Activated T-cell treated with anti-CD3 and anti-CD28 coated beads, Interleukin-2, amount 50 U/mL, for 72 hours (primary cell): ENCODE measurements around the gene CRYBA4. TPM values are rescaled to one million over a fixed set of nuclear protein-coding genes. Genes with fewer than 3 reads are reported as not detected.

Source experiments
- ATAC-seq, 2 donors: fragments of 150-1000 bp; cut with Tn5 transposase; replicated peaks in 1 of 2; 2 replicates each; pipeline ENCODE4 v1.10.0; 2021; ENCODE audit warnings: moderate library complexity in 2 of 2, mild to moderate bottlenecking in 1 of 2
- DNase-seq, 2 donors: peaks; one replicate each; pipeline ENCODE4 v3.0.0; 2021 to 2022; ENCODE audit warnings: mixed read lengths in 1 of 2
- H3K27ac Mint-ChIP-seq: one replicate; pipeline ENCODE4 v1.8.0; 2022; ENCODE audit warnings: mild to moderate bottlenecking, moderate library complexity, mixed read lengths
- H3K27me3 Mint-ChIP-seq: one replicate; pipeline ENCODE4 v1.8.0; 2022; ENCODE audit warnings: low read depth, mixed read lengths
- H3K36me3 Mint-ChIP-seq, 2 donors: one replicate each; pipeline ENCODE4 v1.8.0; 2022; ENCODE audit warnings: mixed read lengths in 2 of 2, mild to moderate bottlenecking in 1 of 2; ENCODE audit not compliant: insufficient read depth in 2 of 2
- H3K4me1 Mint-ChIP-seq: one replicate; pipeline ENCODE4 v1.8.0; 2022; ENCODE audit warnings: low read depth, mixed read lengths
- H3K4me3 Mint-ChIP-seq, 2 donors: one replicate each; pipeline ENCODE4 v1.8.0; 2022; ENCODE audit warnings: mild to moderate bottlenecking in 2 of 2, mixed read lengths in 2 of 2, moderate library complexity in 2 of 2
- H3K9me3 Mint-ChIP-seq, 2 donors: one replicate each; pipeline ENCODE4 v1.8.0; 2022; ENCODE audit warnings: mixed read lengths in 2 of 2
- total RNA-seq, 2 donors: library from RNA; stranded (reverse); gene quantifications; one replicate each; pipeline ENCODE4 v1.2.3, GENCODE V29; 2022

CRYBA4 gene
- total RNA-seq, 2 donors from 2014 or later: 0.63 TPM; not detected in 1

DNA sequence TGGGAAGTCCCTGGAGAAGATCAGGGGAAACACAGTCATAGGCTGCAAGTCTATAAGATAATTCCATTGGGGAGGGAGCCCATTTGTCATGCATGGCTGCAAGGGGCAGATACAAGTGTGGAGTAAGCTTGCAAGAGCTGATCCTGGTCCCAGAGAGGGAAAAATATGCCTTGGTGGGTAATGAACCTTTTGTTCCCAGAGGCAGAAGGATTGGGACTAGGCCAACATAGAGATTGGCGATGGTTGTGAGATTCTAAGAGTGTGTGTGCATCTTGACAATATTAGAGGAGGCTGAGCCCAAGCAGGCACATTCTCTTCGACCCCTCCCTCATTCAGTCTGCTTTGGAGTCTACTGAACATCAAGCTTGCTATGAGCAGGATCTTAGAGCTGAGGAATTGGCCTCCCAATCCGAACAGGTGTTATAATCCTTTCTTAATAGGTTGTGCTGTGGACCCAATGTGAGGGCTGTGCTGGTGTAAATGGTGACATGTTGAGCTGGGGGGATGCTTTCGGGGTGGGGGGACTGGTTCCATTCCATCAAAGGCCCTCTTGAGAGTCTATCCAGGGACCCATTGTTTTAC, 54.0 kb downstream of the CRYBA4 start:
- no peak for DNase-seq
- H3K4me3 Mint-ChIP-seq: peak overlapping the region; percentile 93 to 96
- H3K27ac Mint-ChIP-seq: peak overlapping the region; percentile 74
- no peaks in the 10 kb centered on the region for H3K27me3 Mint-ChIP-seq
- H3K36me3 Mint-ChIP-seq: peaks cover 3 to 8% of the 10 kb centered on the region in 2 donors
- peaks cover 81% of the 10 kb centered on the region for H3K4me1 Mint-ChIP-seq
- no peaks in the 10 kb centered on the region for H3K9me3 Mint-ChIP-seq
- no peak for ATAC-seq

DNA sequence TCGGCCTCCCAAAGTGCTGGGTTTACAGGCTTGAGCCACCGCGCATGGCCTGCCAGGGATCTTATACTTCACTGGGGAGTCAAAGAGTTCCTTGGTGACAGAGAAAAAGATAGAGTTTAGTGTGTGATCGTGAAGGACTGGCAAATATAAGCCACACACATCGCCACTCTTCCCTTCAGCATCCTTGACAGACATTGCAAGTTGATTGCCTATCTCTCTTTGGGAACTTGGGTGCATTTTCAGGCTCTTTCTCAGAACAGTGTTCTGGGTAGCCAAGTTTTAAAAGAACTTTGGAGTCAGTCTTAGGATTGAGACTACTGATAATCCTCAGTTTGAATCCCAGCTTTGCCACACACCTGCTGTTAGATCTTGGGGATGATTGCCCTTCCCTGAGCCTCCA, 55.5 kb downstream of the CRYBA4 start:
- Mint-ChIP-seq H3K27me3 (no peaks in the 10 kb centered on the region), H3K4me1 (peaks cover 71% of the 10 kb centered on the region), H3K4me3 (no peak overlapping the region), H3K9me3 (no peaks in the 10 kb centered on the region), H3K36me3 (peaks cover 5 to 13% of the 10 kb centered on the region in 2 donors), H3K27ac (no peak overlapping the region)
- DNase-seq (no peak), ATAC-seq (no peak)

DNA sequence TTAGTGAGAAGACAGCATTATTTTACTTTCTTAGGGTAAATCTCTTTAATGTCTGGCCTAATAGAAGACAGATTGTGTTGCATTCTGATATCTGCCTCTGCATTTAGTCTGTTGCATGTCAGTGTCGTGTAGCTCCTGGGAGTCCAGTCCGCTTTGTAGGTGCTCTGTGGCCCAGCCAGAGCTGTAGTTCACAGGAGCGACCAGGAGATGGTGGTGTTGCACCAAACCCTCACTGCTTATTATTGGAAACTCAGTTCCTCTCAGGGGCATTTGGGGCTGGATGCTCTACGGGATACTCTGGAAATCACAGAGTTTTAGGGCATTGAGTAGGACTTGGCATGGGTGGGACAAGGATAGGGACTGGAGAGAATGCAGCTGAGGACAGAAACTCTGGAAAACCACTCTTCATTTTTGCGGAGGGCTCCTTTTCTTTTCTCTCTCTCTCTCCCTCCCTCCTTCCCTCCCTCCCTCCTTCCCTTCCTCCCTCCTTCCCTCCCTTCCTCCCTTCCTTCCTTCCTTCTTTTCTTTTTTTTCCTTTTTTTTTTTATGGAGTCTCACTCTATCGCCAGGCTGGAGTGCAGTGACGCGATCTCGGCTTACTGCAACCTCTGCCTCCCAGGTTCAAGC, 57.4 kb downstream of the CRYBA4 start:
- Mint-ChIP-seq H3K9me3 (no peaks in the 10 kb centered on the region), H3K4me3 (no peak overlapping the region), H3K27ac (peak overlapping the region; percentile 28), H3K36me3 (peaks cover 2 to 19% of the 10 kb centered on the region in 2 donors), H3K4me1 (peaks cover 58% of the 10 kb centered on the region), H3K27me3 (no peaks in the 10 kb centered on the region)
- DNase-seq: peak; percentile 69 to 76
- peak; percentile 69 to 76 for ATAC-seq

Other genes starting within 250 kb of the CRYBA4 start
- 10 to 100 TPM; 14.6 to 18.1 TPM for gene ASPHD2, start 192.7 kb upstream of the CRYBA4 start, total RNA-seq
- 10 to 100 TPM; 50.5 to 62.2 TPM for gene HPS4, start 138.2 kb upstream of the CRYBA4 start, total RNA-seq
- gene SRRD, start 138.1 kb upstream of the CRYBA4 start, total RNA-seq: 10 to 100 TPM; 13.5 to 20.0 TPM
- 10 to 100 TPM; 47.0 to 62.5 TPM for gene TFIP11, start 109.5 kb upstream of the CRYBA4 start, total RNA-seq
- 10 to 100 TPM; 19.0 to 23.2 TPM for gene TPST2, start 31.8 kb upstream of the CRYBA4 start, total RNA-seq
- not detected for gene CRYBB1, start 3.9 kb upstream of the CRYBA4 start, total RNA-seq
- 100 to 1,000 TPM in 1 of 2 donors, 10 to 100 TPM in 1; 65.9 to 113 TPM for gene MIAT, start 35.6 kb downstream of the CRYBA4 start, total RNA-seq